GM21717 (cell line): ENCODE results near the gene LRSAM1.

Experiments used
- ATAC-seq: cut with Tn5 transposase; IDR thresholded peaks from one replicate; pipeline ENCODE4 v1.9.1; 2021; ENCODE audit warnings: mild to moderate bottlenecking, moderate library complexity; ENCODE audit not compliant: unreplicated experiment

Gene LRSAM1

DNA sequence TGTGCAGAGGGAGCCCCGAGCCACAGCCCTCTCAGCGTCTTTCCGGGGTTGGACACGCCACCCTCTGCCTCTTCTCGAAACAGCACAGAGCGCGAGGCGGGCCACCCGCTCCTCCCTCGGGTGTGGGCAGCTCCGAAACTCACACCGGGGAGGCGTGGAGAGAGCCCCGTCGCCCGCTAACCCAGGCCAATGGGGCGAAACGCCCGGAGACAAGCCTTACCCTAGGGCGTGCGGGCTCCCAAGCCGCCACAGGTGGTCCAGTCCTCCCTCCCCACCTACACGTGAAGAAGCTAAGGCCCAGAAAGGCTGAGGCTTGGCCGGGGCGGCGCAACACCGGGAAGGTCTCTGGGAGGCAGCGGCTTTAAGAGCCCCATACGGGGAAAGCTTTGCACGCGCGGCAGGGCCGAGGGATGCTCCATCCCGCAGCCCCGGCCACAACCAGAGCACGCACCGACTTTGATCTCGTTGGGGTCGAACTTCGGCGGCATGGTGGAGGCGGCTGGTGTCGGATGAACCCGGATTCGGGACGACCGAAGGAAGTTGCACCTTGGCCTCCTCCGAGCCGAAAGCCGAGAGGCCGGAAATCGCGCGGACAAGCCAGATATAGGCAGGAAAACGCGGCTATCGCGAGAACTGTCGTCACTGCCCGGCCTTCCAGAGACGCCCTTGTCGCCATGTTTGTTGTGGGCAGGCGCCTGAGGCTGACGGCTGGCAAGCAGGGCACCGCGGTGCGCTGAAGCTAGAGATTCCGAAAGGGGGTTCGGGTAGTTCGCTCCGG is at the start of gene LRSAM1, which contains the start of gene RPL12:
LRSAM1 (plus strand) TSS at position 681 of the 778 bp plus-strand sequence. CDS start 3,018 bp downstream, outside the sequence.
RPL12 (minus strand) TSS at position 577 of the 778 bp plus-strand sequence; CDS start at position 488, 89 bp downstream.
- peak; percentile 55 for ATAC-seq

DNA sequence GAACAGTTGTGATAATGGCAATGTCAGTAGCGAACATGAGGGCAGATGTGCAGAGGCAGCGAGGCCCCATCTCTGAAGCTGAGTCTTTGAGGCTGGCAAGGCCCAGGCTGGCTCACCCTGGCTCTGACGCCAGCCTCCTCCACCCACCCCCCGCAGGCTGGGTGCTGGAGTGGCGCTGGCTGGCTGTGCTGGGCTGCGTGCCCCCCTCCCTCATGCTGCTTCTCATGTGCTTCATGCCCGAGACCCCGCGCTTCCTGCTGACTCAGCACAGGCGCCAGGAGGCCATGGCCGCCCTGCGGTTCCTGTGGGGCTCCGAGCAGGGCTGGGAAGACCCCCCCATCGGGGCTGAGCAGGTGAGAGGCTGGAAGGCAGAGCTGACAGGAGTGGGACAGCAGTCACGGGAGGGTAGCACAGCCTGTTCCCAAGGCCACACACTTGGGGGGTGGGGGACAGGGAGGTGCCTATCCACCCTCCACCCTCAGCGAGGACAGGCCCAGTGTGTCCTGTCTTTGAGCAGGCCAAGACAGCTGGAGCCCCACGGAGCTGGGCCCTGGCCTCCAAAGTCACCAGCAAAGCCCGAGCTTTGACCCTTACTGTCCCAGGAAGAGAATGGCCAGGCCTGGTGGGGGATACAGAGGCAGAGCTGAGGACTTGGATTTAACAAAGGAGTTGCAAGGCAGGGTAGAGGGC is 48.8 kb upstream of the LRSAM1 start:
- ATAC-seq = no peak

DNA sequence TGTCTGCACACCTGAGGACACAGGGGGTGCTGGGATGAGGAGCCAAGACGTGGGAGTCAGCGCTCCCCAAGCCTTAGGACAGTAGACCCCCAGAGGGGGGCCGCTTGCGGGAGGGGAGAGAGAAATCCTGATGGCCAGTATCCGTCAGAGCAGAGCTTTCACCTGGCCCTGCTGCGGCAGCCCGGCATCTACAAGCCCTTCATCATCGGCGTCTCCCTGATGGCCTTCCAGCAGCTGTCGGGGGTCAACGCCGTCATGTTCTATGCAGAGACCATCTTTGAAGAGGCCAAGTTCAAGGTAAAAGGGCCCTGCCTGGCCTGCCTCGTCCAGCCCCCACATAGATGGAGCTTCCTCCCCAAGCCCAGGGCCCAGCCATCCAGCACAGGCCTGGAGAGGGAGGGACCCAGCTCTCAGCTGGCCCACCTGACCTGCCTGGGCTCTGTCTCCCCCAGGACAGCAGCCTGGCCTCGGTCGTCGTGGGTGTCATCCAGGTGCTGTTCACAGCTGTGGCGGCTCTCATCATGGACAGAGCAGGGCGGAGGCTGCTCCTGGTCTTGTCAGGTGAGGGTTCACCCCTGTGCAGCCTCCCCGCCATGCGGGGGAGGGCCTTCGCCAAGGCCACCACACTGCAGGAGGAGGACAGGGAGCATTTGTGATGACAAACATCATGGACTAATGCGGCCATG is 47.7 kb upstream of the LRSAM1 start:
- no peak for ATAC-seq

DNA sequence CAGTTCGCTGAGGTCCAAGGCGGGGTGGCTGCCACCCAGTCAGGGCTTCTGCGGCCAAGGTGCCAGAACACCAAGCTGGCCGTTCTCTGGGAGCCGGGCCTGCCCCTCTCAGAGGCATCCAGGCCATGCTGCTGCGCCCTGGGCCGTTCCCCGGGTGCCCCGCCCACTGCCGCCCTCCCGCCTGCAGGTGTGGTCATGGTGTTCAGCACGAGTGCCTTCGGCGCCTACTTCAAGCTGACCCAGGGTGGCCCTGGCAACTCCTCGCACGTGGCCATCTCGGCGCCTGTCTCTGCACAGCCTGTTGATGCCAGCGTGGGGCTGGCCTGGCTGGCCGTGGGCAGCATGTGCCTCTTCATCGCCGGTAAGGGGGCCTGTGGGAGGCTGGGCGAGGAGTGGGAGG is 46.7 kb upstream of the LRSAM1 start:
- no peak for ATAC-seq

DNA sequence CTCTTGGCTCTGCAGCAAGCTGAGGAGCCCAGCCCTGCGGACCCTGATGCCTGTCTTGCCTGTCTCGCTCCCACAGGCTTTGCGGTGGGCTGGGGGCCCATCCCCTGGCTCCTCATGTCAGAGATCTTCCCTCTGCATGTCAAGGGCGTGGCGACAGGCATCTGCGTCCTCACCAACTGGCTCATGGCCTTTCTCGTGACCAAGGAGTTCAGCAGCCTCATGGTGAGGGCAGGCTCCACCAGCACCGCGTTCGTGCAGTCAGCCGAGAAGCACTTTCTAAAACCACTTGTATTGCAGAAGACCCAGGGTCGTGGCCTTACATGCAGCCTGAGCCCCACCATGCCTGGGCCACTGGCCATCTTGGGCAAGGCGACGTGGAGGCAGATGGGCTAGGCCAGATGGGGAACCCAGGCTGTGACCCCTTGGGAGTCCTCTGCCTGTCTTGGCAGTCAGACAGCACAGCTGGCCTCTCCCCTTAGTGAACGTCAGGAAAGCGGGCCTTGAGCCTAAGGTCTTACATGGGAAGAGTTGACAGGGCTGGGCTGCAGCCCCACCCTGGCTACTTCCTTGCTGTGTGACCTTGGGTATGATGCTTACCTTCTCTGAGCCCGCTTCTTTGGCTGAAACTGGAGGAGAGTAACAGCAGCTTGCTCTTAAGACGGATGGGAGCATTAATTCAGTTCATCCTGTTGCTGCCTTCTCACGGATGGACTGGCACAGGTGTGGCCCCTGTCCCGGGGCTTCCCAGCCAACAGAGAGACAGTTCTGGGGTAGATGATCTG is 45.8 kb upstream of the LRSAM1 start:
- no peak for ATAC-seq

DNA sequence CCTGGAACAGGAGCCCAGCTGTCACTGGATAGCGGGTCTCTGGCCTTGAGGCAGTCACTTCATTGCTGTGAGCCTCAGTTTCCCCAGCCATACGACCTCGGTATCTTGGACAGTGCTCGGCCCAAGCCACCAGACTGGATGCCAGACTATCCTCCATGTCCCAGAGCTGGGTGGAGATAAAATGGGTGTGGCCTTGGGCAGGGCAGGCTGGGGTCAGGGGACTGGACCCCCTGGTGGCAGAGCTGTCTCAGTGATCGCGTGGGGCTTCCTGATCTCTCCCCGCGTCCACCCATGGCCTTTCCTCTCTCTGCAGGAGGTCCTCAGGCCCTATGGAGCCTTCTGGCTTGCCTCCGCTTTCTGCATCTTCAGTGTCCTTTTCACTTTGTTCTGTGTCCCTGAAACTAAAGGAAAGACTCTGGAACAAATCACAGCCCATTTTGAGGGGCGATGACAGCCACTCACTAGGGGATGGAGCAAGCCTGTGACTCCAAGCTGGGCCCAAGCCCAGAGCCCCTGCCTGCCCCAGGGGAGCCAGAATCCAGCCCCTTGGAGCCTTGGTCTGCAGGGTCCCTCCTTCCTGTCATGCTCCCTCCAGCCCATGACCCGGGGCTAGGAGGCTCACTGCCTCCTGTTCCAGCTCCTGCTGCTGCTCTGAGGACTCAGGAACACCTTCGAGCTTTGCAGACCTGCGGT is 44.4 kb upstream of the LRSAM1 start:
- ATAC-seq = no peak

DNA sequence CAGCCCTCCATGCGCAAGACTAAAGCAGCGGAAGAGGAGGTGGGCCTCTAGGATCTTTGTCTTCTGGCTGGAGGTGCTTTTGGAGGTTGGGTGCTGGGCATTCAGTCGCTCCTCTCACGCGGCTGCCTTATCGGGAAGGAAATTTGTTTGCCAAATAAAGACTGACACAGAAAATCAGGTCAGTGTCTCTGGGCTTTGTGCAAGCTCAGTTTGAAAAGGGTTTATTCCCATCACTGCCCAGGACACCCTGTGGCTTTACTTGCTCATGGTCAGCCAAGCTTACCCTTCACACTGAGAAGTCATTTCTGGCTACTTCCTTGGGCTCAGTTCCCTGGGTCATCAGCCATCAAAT is 43.8 kb upstream of the LRSAM1 start:
- ATAC-seq = no peak

DNA sequence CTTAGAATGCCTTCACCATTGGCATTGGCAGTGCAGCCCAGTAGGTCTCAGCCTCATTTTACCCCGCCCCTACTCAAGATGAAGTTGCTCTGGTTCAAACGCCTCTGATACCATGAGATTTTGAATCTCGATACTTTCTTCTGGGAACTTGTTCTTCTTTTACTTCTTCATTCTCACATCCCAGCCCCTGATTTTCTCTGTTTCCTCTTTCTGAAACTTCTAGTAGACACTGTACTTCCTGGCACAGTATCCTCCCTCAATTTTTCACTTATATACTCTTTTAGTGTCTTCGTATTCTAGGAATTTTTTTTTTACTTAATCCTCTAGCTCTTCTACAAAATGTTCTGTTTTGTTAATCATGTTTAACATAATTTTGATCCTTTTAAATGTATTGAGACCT is 40.2 kb upstream of the LRSAM1 start:
- no peak for ATAC-seq

DNA sequence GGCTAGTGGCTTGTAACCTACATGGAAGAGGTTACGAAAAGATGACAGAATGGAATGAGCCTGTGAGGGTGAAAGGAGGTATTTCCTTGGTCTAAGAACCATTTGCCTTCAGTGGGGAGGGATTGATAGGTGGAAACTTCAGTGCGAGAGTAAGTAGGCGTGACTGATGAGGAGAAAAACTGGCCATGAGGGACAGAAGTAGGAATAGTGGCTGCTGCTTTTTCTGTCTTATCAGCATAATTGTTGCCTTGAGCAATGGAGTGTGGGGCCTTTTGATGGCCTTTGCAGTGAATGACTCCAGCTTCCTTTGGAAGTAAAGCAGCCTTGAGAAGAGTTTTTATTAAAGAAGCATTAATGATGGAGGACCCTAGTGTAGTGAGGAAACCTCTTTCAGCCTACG is 36.2 kb upstream of the LRSAM1 start:
- ATAC-seq = no peak

DNA sequence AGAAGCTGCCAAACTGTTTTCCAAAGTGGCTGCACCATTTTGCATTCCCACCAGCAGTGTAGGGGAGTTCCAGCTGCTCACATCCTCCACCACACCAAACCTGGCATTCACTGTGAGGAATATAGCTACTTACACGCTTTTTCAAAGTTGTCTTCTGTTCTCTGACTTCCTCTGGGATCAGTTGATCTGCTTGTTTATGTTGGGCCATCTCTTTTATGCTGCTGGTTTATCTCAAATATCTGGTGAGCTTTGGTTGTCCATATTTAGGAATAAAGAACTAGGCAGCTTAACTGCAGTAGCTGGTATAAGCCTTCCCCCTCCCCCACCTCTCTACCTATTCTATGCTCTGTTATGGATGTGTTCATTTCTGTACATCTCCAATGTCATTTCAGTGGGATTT is 35.7 kb upstream of the LRSAM1 start:
- no peak for ATAC-seq

DNA sequence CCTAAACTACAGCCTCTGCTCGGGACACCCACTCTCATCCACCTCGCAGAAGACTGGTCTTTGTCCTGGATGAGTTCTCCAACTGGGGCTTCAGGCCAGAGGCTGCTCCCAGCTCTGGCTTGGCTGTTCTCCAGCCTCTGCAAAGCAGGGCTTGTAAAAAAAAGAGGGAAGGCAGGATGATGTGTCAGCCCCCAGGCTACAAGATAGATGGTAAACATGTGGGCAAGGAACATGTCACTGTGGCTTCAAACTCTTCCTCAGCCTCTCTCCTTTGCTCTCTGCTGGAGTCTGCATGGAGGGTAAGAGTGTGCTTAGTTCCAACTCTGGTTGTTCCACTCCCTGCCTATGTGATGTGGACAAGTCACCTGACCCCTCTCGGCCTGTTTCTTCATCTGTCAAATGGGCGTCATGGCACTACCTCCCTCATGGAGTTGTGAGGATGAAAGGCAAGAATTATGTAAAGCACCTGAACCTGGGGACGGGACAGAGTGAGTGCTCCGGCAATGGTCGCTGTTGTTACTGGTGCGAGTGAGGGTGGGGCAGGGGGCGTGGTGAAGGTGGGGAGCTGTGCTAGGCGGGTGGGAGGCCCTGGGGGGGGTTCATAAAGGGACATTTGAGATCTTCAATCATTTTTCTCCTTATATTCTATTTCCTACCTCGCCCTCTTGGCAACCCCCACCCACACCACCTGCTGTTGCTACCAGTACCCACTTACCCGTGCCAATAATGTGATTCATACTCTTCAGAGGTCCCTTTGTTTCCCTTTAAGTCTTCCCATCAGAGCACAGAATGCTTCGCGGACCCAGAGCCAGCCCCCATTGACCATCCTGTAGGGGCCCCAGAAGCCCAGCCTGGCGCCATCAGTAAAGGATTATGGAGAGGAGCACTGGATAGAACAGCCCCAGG is 33.9 kb upstream of the LRSAM1 start:
- ATAC-seq = no peak

DNA sequence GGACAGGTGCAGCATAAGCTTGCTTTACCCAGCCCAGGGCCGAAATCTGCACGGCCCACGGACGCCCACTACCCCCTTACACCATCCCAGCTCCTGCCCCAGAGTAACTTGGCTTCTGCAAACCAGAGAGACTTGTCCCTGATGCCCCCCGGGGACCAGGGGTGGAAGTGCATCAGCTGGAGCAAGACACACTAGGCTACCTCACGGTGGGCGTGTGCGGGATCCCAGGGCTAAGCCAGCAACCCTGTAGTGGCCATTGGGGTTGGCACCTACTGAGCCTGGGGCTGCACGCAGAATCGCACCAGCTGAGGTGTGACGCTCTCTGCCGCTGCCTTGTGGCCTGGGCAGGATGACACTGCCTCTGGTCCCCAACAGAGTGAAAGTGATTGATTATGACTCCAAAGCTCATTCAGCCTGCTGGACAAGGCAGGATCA is 33.3 kb upstream of the LRSAM1 start:
- no peak for ATAC-seq

DNA sequence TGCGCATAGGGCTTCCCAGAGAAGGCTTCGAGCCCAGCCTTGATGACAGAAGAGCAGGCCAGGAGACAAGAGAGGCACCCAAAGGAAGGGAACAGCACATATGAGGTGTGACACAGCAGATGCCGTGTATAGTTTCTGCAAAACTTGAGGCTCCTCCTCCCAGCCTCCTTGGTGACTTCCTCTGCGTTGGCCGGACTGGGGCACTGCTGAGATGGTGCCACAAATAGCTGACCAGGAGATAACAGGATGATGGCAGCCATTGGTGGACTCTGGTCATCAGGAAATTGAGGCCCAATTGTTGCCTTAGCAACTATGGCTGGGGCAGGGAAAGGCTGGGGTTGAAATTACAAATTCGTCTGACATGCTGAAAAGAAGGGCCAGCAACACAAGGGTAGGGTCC is 32.0 kb upstream of the LRSAM1 start:
- no peak for ATAC-seq

DNA sequence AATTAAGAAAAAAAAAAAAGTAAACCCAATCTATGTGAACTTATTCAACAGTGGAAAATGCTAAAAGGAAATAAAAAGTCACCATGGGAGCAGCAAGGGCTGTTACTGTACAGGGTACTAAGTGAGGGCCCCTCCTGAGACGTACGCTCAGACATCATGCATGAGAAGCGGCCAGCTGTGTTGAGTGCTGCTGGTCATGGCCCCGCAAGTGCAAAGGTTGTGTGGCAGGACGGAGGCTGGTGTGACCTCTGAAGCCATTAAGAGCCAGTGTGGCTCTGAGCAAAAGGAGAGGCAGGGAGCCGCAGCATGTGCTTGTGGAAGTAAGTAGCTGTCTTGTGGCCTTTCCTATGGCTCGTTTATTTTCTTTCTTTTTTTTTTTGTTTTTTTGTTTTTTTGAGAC is 30.3 kb upstream of the LRSAM1 start:
- no peak for ATAC-seq

DNA sequence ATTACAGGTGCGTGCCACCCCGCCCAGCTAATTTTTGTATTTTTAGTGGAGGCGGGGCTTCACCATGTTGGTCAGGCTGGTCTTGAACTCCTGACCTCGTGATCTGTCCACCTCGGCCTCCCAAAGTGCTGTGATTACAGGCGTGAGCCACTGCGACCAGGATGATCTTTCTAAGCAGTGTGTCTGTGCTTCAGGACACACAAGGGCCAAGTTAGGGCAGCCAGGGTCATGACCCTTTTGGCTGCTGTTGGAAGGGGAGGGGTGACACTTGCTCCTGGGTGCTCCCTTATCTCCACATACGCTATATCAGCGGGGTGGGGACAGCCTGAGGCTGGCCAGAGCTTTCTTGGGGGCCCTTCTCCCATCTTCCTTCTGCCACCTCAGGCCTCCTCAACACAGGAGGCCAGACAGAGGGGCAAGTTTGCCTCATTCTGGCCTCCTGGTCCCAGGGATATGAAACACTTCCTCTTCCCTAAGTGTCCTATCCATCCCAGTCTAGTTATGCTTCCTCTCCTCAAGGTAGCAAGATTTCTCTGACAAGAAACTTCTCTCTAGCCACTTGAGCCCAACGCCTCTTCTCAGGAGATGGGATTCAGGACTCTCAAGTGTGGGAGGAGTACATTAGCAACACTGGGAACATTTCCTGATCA is 29.1 kb upstream of the LRSAM1 start:
- no peak for ATAC-seq

DNA sequence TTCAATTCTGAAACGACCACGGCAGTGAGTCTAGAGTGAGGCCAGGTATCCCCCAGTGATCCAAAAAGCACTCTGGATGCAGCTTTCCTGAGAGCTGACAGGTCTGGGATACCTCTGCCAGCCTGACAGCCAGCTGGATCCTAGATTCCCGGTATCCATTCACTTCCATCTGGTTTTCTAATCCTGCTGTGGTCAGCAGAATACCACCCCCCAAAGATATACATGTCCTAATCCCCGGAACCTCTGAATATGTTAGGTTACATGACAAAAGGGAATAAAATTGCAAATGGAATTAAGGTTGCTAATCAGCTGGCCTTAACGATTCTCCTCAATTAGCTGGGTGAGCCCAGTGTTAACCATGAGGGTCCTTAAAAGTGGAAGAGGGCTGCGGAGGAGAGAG is 28.5 kb upstream of the LRSAM1 start:
- no peak for ATAC-seq

DNA sequence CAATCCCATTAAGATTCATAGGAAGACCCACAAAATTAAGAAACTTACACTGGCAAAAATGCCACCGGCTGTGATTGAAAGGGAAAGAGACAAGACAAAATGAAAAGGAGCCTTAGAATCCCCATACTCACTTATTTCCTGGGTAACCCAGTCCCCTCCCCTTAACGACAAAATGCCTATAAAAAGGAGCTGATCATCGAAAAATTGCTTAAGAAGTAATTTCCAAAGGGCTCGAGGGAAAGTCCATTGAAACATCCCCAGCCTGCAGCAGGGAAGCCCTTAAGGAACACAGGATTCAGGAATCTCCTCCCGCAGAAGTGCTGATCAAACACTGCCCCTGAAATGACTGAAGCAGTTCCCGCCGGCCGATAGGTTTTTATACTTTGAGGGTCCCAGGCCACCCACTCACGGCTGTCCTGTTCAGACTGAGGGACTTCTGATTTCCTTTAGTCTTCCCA is 27.8 kb upstream of the LRSAM1 start:
- ATAC-seq = peak; percentile 5

DNA sequence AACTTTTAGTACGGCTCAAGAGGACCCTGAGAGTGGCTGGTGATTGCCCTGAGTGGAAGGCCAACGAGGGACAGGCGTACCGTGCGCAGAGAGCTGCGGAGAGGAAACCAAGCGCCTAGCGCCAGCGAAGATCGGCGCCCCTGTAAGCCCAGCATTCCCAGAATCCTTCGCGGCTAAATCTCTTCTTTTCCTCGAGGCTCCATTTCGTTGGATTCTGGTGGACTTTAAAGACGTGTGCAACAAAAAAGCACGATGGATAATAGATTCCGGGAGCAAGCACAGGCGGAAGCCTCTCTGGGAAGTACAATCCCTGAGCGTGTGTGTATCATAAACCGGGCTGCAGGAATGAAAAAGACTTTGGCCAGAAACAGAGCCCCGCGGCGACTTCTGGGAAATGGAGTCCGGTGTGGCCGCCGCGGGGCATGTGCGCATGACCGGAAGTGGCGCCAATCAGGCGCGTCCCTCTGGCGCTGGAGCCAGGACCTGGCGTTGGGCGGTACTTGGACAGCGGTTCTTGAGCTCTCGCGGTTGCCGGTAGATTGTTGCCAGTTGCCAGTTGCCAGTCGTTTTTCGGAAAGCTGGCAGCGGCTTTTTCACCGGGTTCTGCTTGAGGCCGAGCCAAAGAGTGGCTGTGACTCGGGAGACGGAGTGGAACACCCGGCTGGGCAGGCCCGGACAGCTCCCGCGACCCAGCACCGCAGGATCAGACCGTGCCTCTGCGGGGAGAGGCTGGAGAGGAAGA is 27.2 kb upstream of the LRSAM1 start, which contains the start of gene ZNF79:
ZNF79 (plus strand) TSS at position 449 of the 742 bp plus-strand sequence. CDS start 406 bp downstream, outside the sequence.
- ATAC-seq = peak; percentile 77
